GM23338 (cell line): Measurements from ENCODE around the gene IFTAP.

Source experiments
- CREB1 ChIP-seq: fragments of 250-450 bp; sonication (Bioruptor Pico); IDR thresholded peaks from 2 replicates; pipeline ENCODE4 v1.5.0; 2020; ENCODE audit warnings: low read depth, mild to moderate bottlenecking, moderate library complexity
- CTCF ChIP-seq, 2 experiments: fragments of 200-600 bp in 1 of 2; sonication (generic) in 1 of 2; conservative IDR thresholded peaks; 2 replicates each; pipeline versions ENCODE4 v1.5.1 to v1.6.1; 2016 to 2017; ENCODE audit warnings: antibody characterized with exemption in 2 of 2, low read depth in 2 of 2, mild to moderate bottlenecking in 2 of 2, moderate library complexity in 1 of 2
- EZH2phosphoT487 ChIP-seq: fragments of 200-600 bp; sonication (generic); IDR thresholded peaks from one replicate; pipeline ENCODE4 v1.8.1; 2018; ENCODE audit warnings: antibody characterized with exemption; ENCODE audit not compliant: unreplicated experiment

GRCh38 chr11:36627471-36627870 lies 33.2 kb downstream of the IFTAP start:
- no peak for TF ChIP-seq CREB1 (CRISPR knock-in tag)
- no peak for TF ChIP-seq CTCF (conservative IDR thresholded peaks at IDR 0.05; ENCODE audit: low read depth in 2 of 2)
- TF ChIP-seq EZH2phosphoT487, result no peak
